22Rv1 (cell line): ENCODE measurements around the gene BUB3.

Experiments used
- H3K27ac ChIP-seq: fragments of 450-650 bp; 2 replicates; pipeline ENCODE4 v1.5.1; 2017
- ZFX ChIP-seq: fragments of 450-650 bp; IDR thresholded peaks from 2 replicates; pipeline ENCODE4 v1.6.1; 2017; ENCODE audit warnings: antibody characterized with exemption, borderline replicate concordance
- TF ChIP-seq, protein P1 (sequence below): fragments of 450-650 bp; IDR thresholded peaks from 2 replicates; pipeline ENCODE4 v1.5.1; 2017; ENCODE audit warnings: mild to moderate bottlenecking

BUB3 gene

DNA sequence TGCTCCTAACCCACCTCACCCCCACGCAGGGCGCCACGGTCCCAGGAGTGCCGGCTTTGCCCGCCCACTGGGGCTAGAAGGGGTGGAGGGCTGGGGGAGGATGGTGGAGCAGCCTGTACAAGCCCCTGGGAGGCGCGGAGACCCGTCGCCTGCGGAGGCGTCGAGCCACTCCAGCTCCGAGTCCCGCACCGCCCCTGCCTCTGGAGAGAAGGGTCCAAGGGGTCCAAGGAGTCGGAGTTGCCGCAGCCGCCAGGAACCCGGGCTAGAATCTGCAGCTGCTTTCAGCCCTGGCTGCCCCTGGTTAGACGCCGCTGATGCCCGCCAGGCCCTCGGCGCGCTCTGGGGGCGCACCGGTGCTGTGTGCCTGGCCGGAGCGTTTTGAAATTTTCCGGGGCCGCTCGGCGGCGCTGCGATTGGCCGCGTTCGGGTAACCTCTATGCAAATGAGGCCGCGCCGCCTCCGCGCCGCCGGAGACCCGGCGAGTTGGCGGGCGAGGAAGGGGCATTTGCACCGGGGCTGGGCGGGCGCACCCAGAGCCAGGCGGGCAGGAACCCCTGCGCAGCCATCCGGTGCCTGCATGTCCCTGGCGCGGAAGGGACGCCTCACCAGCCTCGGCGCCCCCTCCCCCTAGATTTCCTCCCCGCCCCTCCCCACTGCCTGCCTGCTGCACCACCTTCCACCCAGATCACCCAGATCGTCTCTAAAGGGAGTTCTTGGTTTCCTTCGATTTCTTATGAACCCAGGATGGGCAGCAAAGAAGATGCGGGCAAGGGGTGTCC, 6.4 kb upstream of the BUB3 start, which contains the start of gene HMX2:
Gene HMX2 (plus strand): TSS at position 502 of the 779 bp plus-strand sequence. CDS start 243 bp downstream, at position 745.
- no peak within 1 kb of the TSS for H3K27ac ChIP-seq

DNA sequence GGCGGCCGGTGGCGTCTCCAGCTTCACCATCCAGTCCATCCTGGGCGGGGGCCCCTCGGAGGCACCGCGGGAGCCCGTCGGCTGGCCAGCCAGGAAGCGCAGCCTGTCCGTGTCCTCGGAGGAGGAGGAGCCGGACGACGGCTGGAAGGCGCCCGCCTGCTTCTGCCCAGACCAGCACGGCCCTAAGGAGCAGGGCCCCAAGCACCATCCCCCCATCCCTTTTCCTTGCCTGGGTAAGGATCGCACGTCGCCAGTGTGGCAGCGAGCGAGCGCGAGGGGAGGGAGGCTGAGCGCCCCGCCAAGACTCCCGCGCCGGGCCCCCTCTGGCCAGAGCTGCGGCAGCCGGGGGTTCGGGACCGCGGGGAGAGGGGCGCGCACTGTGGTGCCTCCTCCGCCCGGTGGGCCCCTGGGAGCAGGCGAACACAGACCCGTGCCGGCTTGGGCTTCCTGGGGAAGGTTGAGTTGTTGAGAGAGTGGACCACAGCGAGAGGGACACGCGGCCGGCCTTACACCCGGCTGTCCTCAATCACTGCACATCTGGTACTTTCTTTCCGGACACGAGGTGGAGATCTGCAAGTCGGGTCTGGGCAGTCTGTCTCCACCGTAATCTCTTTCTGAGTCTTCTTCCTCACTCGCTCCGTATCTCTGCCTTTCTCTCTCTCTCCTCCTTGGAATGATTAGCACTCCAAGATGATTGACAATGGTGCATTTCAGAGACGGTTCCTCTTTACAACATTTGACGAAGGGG, 5.6 kb upstream of the BUB3 start:
- TF ChIP-seq, protein P1, sequence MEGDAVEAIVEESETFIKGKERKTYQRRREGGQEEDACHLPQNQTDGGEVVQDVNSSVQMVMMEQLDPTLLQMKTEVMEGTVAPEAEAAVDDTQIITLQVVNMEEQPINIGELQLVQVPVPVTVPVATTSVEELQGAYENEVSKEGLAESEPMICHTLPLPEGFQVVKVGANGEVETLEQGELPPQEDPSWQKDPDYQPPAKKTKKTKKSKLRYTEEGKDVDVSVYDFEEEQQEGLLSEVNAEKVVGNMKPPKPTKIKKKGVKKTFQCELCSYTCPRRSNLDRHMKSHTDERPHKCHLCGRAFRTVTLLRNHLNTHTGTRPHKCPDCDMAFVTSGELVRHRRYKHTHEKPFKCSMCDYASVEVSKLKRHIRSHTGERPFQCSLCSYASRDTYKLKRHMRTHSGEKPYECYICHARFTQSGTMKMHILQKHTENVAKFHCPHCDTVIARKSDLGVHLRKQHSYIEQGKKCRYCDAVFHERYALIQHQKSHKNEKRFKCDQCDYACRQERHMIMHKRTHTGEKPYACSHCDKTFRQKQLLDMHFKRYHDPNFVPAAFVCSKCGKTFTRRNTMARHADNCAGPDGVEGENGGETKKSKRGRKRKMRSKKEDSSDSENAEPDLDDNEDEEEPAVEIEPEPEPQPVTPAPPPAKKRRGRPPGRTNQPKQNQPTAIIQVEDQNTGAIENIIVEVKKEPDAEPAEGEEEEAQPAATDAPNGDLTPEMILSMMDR = no peak
- TF ChIP-seq ZFX = no peak
- H3K27ac ChIP-seq = no peak overlapping the region

More for the DNA sequence above, 6.4 kb upstream of the BUB3 start, which contains the start of gene HMX2:
- TF ChIP-seq, protein P1 = no peak
- no peak for TF ChIP-seq ZFX

DNA sequence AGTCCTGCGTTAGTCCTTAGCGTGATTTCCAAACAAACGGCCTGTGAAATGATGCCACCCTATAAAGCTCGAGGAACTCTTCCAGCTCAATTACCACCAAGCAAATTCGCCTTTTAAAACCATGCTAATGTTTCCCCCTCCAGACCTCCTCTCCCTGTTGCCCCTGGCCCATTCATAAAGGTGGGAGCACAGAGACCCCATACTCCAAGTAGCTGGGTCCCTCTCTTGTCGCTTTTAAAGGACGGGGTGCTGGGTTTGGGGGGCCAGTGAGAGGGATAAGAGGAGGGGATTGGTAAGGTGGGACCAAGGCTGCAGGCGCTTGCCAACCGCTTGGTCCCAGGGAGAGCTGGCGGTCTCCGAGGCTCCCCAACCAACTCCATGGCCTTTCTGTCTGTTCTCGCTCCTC, 5.0 kb upstream of the BUB3 start:
- no peak overlapping the region for H3K27ac ChIP-seq
- TF ChIP-seq, protein P1 = no peak
- no peak for TF ChIP-seq ZFX

DNA sequence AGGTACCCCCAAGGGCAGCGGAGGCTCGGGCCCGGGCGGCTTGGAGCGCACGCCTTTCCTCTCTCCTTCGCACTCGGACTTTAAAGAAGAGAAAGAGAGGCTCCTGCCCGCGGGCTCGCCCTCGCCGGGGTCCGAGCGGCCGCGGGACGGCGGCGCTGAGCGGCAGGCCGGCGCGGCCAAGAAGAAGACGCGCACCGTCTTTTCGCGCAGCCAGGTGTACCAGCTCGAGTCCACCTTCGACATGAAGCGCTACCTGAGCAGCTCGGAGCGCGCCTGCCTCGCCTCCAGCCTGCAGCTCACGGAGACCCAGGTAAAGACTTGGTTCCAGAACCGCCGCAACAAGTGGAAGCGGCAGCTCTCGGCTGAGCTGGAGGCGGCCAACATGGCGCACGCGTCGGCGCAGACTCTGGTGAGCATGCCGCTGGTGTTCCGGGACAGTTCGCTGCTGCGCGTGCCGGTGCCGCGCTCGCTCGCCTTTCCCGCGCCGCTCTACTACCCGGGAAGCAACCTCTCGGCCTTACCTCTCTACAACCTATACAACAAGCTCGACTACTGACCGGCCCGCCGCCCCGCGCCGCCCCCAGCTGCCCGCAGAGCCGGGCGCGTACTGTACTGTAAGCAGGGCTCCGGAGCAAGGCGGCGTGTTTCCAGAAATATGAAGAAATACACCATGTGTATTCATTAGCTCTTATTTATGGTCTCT, 4.5 kb upstream of the BUB3 start:
- H3K27ac ChIP-seq = no peak overlapping the region
- TF ChIP-seq, protein P1 = no peak
- no peak for TF ChIP-seq ZFX

DNA sequence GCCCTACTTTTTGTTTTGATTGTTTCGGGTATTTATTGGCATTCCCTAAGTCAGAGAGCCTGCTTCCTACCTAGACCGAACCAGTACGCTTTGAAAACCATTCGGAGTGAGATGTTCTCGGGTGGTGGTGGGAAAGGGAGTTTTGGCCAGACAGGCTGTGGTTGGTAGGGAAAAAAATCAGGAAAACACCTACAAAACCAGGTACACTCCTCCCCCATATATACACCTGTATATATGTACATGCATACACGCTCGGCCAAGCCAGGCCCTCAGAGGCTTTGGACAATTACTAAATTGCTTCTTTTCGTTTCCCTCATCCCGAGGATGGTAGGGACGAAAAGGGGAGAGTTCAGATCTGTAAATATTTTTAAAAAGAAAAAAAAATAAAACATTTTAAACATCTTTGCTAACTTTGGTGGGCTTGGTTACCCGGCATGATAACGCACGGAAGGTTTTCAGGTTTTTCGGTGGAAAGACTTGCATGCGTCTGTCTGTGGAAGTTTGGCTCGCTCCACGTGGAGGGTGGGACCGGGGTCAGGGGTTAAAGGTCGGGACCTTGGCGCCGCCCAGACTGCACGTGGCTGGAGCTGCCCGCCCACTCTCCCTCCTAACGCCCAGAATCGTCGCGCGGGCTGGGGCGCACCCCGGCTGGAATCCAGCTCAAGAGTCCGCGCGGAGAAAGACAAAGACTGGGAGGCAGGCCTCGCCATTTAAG, 3.8 kb upstream of the BUB3 start:
- no peak for TF ChIP-seq ZFX
- TF ChIP-seq, protein P1 = no peak
- H3K27ac ChIP-seq = no peak overlapping the region

DNA sequence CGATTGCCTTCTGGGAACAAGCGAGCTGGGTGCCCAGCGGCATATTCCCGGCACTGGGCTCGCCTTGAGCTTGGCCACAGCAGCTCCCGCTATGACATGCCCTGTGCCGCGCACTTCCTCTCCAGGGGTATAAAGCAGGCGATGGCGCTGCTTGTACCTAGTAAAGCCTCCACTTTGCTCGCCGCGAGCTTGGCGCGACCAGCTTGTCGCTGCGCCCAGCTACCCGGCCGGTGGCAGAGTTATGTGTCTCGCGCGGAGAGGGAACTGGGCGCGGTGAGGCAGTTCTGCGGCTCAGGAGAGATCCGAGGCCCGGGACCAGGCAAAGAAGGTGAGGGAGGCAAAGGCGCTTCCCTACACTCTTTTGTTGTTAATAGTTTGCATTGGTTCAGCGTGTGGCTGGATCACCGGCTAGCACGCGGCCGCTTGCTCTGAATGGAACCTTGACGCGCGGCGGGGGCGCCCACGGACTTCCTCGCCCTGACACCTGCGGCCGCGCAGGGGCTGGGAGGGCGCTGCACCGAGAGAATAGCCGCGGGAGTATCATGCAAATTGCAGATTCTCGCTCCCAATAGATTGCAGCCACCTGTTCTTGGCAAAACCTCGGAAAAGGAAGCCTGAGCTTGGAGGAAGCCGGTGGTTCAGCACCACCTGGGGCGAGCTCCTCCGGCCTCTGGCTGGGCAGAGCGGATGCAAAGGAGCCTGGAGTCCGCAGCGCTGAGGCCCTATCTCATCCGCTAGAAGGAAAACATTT, 3.0 kb upstream of the BUB3 start:
- no peak overlapping the region for H3K27ac ChIP-seq
- TF ChIP-seq, protein P1 = no peak
- TF ChIP-seq ZFX = no peak
